Panc1 (cell line): ENCODE results near the gene RFX7. TPM values are rescaled to one million over a fixed set of nuclear protein-coding genes. Genes with fewer than 3 reads are reported as not detected.

Source experiments
- ATAC-seq: fragments of 200-7000 bp; cut with Tn5 transposase; 2 replicates; pipeline ENCODE4 v1.9.1; 2020; ENCODE audit warnings: mild to moderate bottlenecking, moderate library complexity
- BruUV-seq: library from RNA; stranded (reverse); fragments of 400-500 nt; replicated peaks from 2 replicates; lab custom pipeline; 2021; lab: Mats Ljungman, UMichigan
- CTCF ChIA-PET: fragments of 300-600 bp; sonication (Branson Sonifier 250); formaldehyde crosslinking; loops from one replicate; lab custom pipeline; 2022; ENCODE audit warnings: antibody characterized with exemption; lab: Charles Lee
- POLR2A ChIA-PET: fragments of 300-600 bp; sonication (Branson Sonifier 250); formaldehyde crosslinking; loops from one replicate; lab custom pipeline; 2022; ENCODE audit warnings: antibody characterized with exemption; lab: Charles Lee
- DNase-seq: peaks from one replicate; pipeline ENCODE4 v3.0.0-alpha.2; 2010; ENCODE audit warnings: low read depth, low spot score
- H3K27ac ChIP-seq: 2 replicates; pipeline ENCODE4 v1.5.1; 2011; ENCODE audit warnings: mild to moderate bottlenecking, low read length, inconsistent platforms
- H3K27me3 ChIP-seq: fragments of 200-500 bp; sonication (Bioruptor generic); 2 replicates; pipeline ENCODE4 v1.6.0; 2014; ENCODE audit warnings: low read length, inconsistent platforms; ENCODE audit not compliant: control insufficient read depth, insufficient read depth
- H3K36me3 ChIP-seq: fragments of 200-500 bp; sonication (Bioruptor generic); 2 replicates; pipeline ENCODE4 v1.5.1; 2014; ENCODE audit warnings: inconsistent platforms, mild to moderate bottlenecking, low read length, moderate library complexity; ENCODE audit not compliant: control insufficient read depth, insufficient read depth
- H3K4me1 ChIP-seq: 2 replicates; pipeline ENCODE4 v1.5.1; 2011; ENCODE audit warnings: inconsistent platforms, mild to moderate bottlenecking, low read length, moderate library complexity; ENCODE audit not compliant: control insufficient read depth, insufficient read depth
- H3K4me3 ChIP-seq, 2 experiments: 2 replicates each; pipeline ENCODE4 v1.5.1; 2011 to 2012; ENCODE audit warnings: low read depth in 2 of 2, low read length in 2 of 2, mild to moderate bottlenecking in 2 of 2, inconsistent platforms in 1 of 2, moderate library complexity in 1 of 2
- H3K9me3 ChIP-seq: fragments of 200-500 bp; sonication (Bioruptor generic); 2 replicates; pipeline ENCODE4 v1.5.1; 2014; ENCODE audit warnings: low read depth, mild to moderate bottlenecking, inconsistent platforms, low read length, moderate library complexity; ENCODE audit not compliant: control insufficient read depth, insufficient read depth
- CTCF ChIP-seq: fragments of 450-650 bp; IDR thresholded peaks from 2 replicates; pipeline ENCODE4 v1.5.1; 2017; ENCODE audit warnings: mild to moderate bottlenecking
- POLR2AphosphoS5 ChIP-seq: IDR thresholded peaks from 2 replicates; pipeline ENCODE4 v1.6.1; 2012; ENCODE audit warnings: mild to moderate bottlenecking, low read depth, low read length, moderate library complexity
- REST ChIP-seq, 2 experiments: IDR thresholded peaks; 2 replicates each; pipeline ENCODE4 v1.6.1; 2011 to 2012; ENCODE audit warnings: low read depth in 2 of 2, control low read depth in 1 of 2, low read length in 1 of 2, mild to moderate bottlenecking in 1 of 2, moderate library complexity in 1 of 2; ENCODE audit not compliant: insufficient read depth in 1 of 2
- SIN3A ChIP-seq: IDR thresholded peaks from 2 replicates; pipeline ENCODE4 v1.6.1; 2012; ENCODE audit warnings: low read depth, mild to moderate bottlenecking, low read length, moderate library complexity, borderline replicate concordance; ENCODE audit not compliant: insufficient read depth
- TCF7L2 ChIP-seq: IDR thresholded peaks from 2 replicates; pipeline ENCODE4 v1.6.1; 2011; ENCODE audit warnings: mild to moderate bottlenecking, low read depth, low read length, inconsistent platforms
- in situ Hi-C: cut with HindIII; loops from 2 replicates; pipeline ENCODE4 v1.10.0; 2016; ENCODE audit warnings: low sequenced_read_pairs, low pct_unique_long_range_greater_than_20kb
- intact Hi-C: fragments of 100-400 bp; cut with micrococcal nuclease; formaldehyde crosslinking; loops from one replicate; pipeline ENCODE4 v1.10.0; 2022; ENCODE audit not compliant: unreplicated experiment
- total RNA-seq: library from RNA; stranded (reverse); gene quantifications from one replicate; pipeline ENCODE4 v1.2.1, GENCODE V29; 2021; ENCODE audit not compliant: unreplicated experiment

RFX7 gene
- total RNA-seq, 1 experiment from 2014 or later: 24.2 TPM

DNA sequence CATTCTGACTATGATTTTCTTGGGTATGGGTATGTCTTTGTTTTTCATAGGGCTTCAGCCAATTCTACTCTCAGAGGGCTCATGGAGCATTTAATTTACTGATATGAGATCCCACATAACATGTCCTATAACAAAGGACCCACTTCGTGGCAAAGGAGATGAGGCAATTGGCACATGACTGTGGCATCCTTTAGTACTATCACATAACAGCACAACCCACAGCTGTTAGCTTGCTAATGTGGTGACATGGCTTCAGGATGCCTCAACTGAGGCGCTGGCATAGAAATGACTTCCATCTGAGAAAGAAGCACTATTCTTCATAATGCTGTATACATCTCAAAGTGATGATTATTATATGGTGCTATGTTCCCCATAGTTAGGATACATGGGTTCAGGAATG is 48.1 kb upstream of the RFX7 start:
- TF ChIP-seq SIN3A (no peak), TCF7L2 (no peak), POLR2AphosphoS5 (no peak), CTCF (no peak)
- no peak for ATAC-seq
- H3K4me1 ChIP-seq: no peaks in the 10 kb centered on the region
- H3K9me3 ChIP-seq: no peaks in the 10 kb centered on the region
- H3K27me3 ChIP-seq: no peaks in the 10 kb centered on the region
- no TSS peak for BruUV-seq
- DNase-seq: no peak
- no peak overlapping the region for H3K27ac ChIP-seq
- ChIA-PET POLR2A (no interaction called here), CTCF (no interaction called here)
- no peaks in the 10 kb centered on the region for H3K36me3 ChIP-seq
- in situ Hi-C loops (no loop called here), intact Hi-C loops (no loop called here)
- H3K4me3 ChIP-seq: no peak overlapping the region

DNA sequence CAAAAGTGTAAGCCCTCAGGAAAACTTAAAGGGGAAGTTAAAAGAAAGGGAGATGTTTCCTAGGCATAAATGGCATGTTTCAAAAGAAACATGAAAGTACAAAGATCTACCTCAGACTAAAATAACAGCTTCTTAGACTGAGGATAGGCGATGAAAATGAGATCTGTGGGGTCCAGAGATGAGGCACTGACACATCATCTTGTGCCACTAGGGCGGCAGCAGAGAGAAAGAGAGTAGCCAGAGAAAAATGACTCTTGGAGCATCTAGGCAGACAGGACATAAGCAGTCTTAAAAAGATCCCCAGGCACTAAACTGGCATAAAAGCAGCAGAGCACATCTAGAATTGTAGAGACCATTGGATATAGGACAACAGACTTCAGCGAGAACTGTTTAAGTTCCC is 42.5 kb upstream of the RFX7 start:
- DNase-seq: no peak
- CTCF ChIA-PET: no interaction called here
- POLR2A ChIA-PET: interaction anchor here (0.6 kb wide), 1 partner anchor 34 kb away, joined by 4 read pairs; no protein-coding TSS in a partner anchor
- Histone ChIP-seq H3K27me3 (no peaks in the 10 kb centered on the region), H3K9me3 (no peaks in the 10 kb centered on the region), H3K36me3 (no peaks in the 10 kb centered on the region), H3K4me3 (no peak overlapping the region), H3K4me1 (no peaks in the 10 kb centered on the region), H3K27ac (no peak overlapping the region)
- TF ChIP-seq POLR2AphosphoS5 (no peak), TCF7L2 (no peak), CTCF (peak; percentile 52), REST (IDR thresholded peaks at IDR 0.05; ENCODE audit: insufficient read depth in 1 of 2, low read depth in 2 of 2, low read length in 1 of 2) (no peak), SIN3A (no peak)
- intact Hi-C loops: no loop called here
- in situ Hi-C loops: no loop called here
- no peak for ATAC-seq
- no TSS peak for BruUV-seq
